CD4-positive, CD25-positive, alpha-beta regulatory T cell (primary cell): ENCODE results near the gene SNRNP200. TPM values are rescaled to one million over a fixed set of nuclear protein-coding genes. Genes with fewer than 3 reads are reported as not detected.

Experiments
- ATAC-seq, 2 donors: fragments of 150-1000 bp; cut with Tn5 transposase; one replicate each; pipeline ENCODE4 v1.10.0; 2021; ENCODE audit warnings: low read depth in 2 of 2, moderate number of reproducible peaks in 2 of 2, moderate library complexity in 1 of 2
- DNase-seq, 3 donors: peaks; one replicate each; pipeline versions ENCODE4 v3.0.0 to v3.0.0-alpha.2; 2012 to 2022; ENCODE audit warnings: mixed read lengths in 1 of 3
- H3K27ac ChIP-seq: one replicate; pipeline ENCODE4 v1.7.0; 2013; ENCODE audit warnings: mild to moderate bottlenecking, low read length; ENCODE audit not compliant: insufficient read depth, poor library complexity, severe bottlenecking
- H3K27me3 ChIP-seq: one replicate; pipeline ENCODE4 v1.7.0; 2013; ENCODE audit warnings: low read length; ENCODE audit not compliant: control insufficient read depth, insufficient read depth
- H3K36me3 ChIP-seq: one replicate; pipeline ENCODE4 v1.7.0; 2013; ENCODE audit warnings: mild to moderate bottlenecking, low read length, moderate library complexity; ENCODE audit not compliant: control insufficient read depth, insufficient read depth
- H3K4me1 ChIP-seq: 2 replicates; pipeline ENCODE4 v1.7.0; 2013; ENCODE audit warnings: mild to moderate bottlenecking, low read length; ENCODE audit not compliant: insufficient read depth, control insufficient read depth, poor library complexity, severe bottlenecking
- H3K4me3 ChIP-seq: one replicate; pipeline ENCODE4 v1.7.0; 2013; ENCODE audit warnings: low read depth, mild to moderate bottlenecking, low read length, moderate library complexity
- H3K9me3 ChIP-seq, 2 experiments: 1 replicate in 1 of 2; 2 replicates in 1 of 2; pipeline ENCODE4 v1.7.0; 2013; ENCODE audit warnings: low read length in 2 of 2, mild to moderate bottlenecking in 1 of 2, moderate library complexity in 1 of 2; ENCODE audit not compliant: control insufficient read depth in 2 of 2
- H3K27ac Mint-ChIP-seq, 3 donors: one replicate each; pipeline ENCODE4 v1.8.0; 2020 to 2022; ENCODE audit warnings: mild to moderate bottlenecking in 3 of 3, mixed read lengths in 3 of 3, moderate library complexity in 2 of 3
- H3K27me3 Mint-ChIP-seq: one replicate; pipeline ENCODE4 v1.8.0; 2022; ENCODE audit warnings: mild to moderate bottlenecking, mixed read lengths
- H3K36me3 Mint-ChIP-seq: one replicate; pipeline ENCODE4 v1.8.0; 2020; ENCODE audit warnings: mixed read lengths
- H3K4me1 Mint-ChIP-seq, 4 donors: one replicate each; pipeline ENCODE4 v1.8.0; 2020 to 2022; ENCODE audit warnings: mixed read lengths in 4 of 4, mild to moderate bottlenecking in 1 of 4
- H3K4me3 Mint-ChIP-seq, 4 donors: one replicate each; pipeline ENCODE4 v1.8.0; 2020 to 2022; ENCODE audit warnings: mild to moderate bottlenecking in 4 of 4, mixed read lengths in 4 of 4, moderate library complexity in 3 of 4
- H3K9me3 Mint-ChIP-seq, 7 donors: one replicate each; pipeline ENCODE4 v1.8.0; 2020 to 2022; ENCODE audit warnings: mixed read lengths in 7 of 7, mild to moderate bottlenecking in 3 of 7, moderate library complexity in 2 of 7
- polyA plus RNA-seq, 4 donors: library from polyadenylated mRNA; unstranded; fragments of 300-500 nt; fragmentation: Illumina TruSeq; gene quantifications; one replicate each; pipeline ENCODE4 v1.2.3, GENCODE V29; 2021
- total RNA-seq: library from RNA; stranded (reverse); gene quantifications from one replicate; pipeline ENCODE4 v1.2.3, GENCODE V29; 2022

The SNRNP200 gene
- total and polyA plus RNA-seq, 5 donors from 2014 or later = 67.4 to 295 (median 88.0) TPM

- Histone ChIP-seq H3K27ac (peak overlapping the region; percentile 95), H3K9me3 (no peaks in the 10 kb centered on the region), H3K4me3 (peak overlapping the region; percentile 52), H3K36me3 (peaks cover 6% of the 10 kb centered on the region), H3K4me1 (peaks cover 51% of the 10 kb centered on the region), H3K27me3 (no peaks in the 10 kb centered on the region)
- peak; percentile 53 to 85 (median 78) for DNase-seq
- Mint-ChIP-seq H3K36me3 (no peaks in the 10 kb centered on the region), H3K27ac (peak overlapping the region; percentile 90 to 95 (median 93)), H3K9me3 (no peaks in the 10 kb centered on the region), H3K27me3 (no peaks in the 10 kb centered on the region), H3K4me1 (peaks cover 38 to 61% (median 50%) of the 10 kb centered on the region in 4 donors), H3K4me3 (peak overlapping the region; percentile 17 to 78 (median 50))
- peak; percentile 90 for ATAC-seq
Observed at GRCh38 chr2:96344011-96344410, 38.7 kb upstream of the SNRNP200 start.

- Mint-ChIP-seq H3K36me3 (no peaks in the 10 kb centered on the region), H3K9me3 (no peaks in the 10 kb centered on the region), H3K4me3 (peak overlapping the region; percentile 70 to 86 (median 76)), H3K27ac (peak overlapping the region; percentile 90 to 99 (median 93)), H3K27me3 (no peaks in the 10 kb centered on the region), H3K4me1 (peaks cover 38 to 66% (median 51%) of the 10 kb centered on the region in 4 donors)
- DNase-seq (peak; percentile 58 to 71 (median 68)), ATAC-seq (peak; percentile 72 to 79)
- H3K27ac ChIP-seq = peak overlapping the region; percentile 95
- H3K27me3 ChIP-seq = no peaks in the 10 kb centered on the region
- no peaks in the 10 kb centered on the region for H3K36me3 ChIP-seq
- peaks cover 51% of the 10 kb centered on the region for H3K4me1 ChIP-seq
- no peaks in the 10 kb centered on the region for H3K9me3 ChIP-seq
- peak overlapping the region; percentile 52 for H3K4me3 ChIP-seq
Observed at GRCh38 chr2:96342085-96342484, 36.7 kb upstream of the SNRNP200 start.

GRCh38 chr2:96341641-96342040, 36.3 kb upstream of the SNRNP200 start:
- Histone ChIP-seq H3K36me3 (no peaks in the 10 kb centered on the region), H3K27ac (peak overlapping the region; percentile 95), H3K4me3 (peak overlapping the region; percentile 52), H3K4me1 (peaks cover 51% of the 10 kb centered on the region), H3K9me3 (no peaks in the 10 kb centered on the region), H3K27me3 (no peaks in the 10 kb centered on the region)
- Mint-ChIP-seq H3K4me1 (peaks cover 38 to 68% (median 53%) of the 10 kb centered on the region in 4 donors), H3K27me3 (no peaks in the 10 kb centered on the region), H3K36me3 (no peaks in the 10 kb centered on the region), H3K9me3 (no peaks in the 10 kb centered on the region), H3K27ac (peak overlapping the region; percentile 90 to 99 (median 93)), H3K4me3 (peak overlapping the region; percentile 42 to 86 (median 73))
- DNase-seq = no peak
- ATAC-seq = no peak

DNA sequence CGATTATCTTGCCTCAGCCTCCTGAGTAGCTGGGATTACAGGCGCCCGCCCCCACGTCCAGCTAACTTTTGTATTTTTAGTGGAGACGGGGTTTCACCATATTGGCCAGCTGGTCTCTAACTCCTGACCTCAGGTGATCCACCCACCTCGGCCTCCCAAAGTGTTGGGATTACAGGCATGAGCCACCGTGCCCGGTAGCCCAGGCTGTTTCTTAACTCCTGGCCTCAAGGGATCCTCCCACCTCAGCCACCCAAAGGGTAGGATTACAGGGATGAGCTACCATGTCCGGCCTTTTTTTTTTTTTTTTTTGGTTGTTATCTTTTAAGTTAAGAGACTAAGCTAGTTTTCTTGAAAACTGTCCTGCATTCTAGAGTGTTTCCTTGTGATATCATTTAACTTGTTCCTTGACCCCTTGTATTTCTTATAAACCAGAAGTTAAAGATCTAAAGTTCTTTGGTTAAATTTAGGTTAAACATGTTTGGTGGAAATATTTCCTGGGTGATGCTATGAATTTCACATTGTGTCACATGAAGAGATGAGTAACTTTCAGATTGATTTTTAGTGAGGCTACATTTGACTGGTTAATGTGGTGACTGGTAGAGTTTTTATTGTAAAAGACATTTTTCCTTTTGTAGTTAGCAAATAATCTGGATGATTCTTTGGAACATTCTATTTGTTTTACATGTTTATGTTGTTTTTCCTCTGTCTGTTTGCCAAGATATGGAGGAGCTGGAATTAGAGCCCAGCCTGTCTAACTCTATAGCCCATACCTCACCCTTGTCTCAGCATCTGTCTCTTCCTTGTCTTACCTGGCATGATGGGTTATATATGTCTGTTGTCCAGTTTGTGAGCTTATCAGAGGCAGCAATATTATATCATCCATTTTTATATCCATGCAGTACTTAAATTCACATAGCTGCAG, 35.4 kb upstream of the SNRNP200 start:
- Histone ChIP-seq H3K9me3 (no peaks in the 10 kb centered on the region), H3K27ac (peak overlapping the region; percentile 95), H3K4me3 (peak overlapping the region; percentile 52), H3K36me3 (no peaks in the 10 kb centered on the region), H3K27me3 (no peaks in the 10 kb centered on the region), H3K4me1 (peaks cover 58% of the 10 kb centered on the region)
- Mint-ChIP-seq H3K4me3 (peak overlapping the region; percentile 42 to 86 (median 73)), H3K27ac (peak overlapping the region; percentile 90 to 99 (median 93)), H3K36me3 (no peaks in the 10 kb centered on the region), H3K4me1 (peaks cover 37 to 69% (median 55%) of the 10 kb centered on the region in 4 donors), H3K27me3 (no peaks in the 10 kb centered on the region), H3K9me3 (no peaks in the 10 kb centered on the region)
- DNase-seq = peak in 1 of 3 donors; percentile 35
- ATAC-seq = no peak

DNA sequence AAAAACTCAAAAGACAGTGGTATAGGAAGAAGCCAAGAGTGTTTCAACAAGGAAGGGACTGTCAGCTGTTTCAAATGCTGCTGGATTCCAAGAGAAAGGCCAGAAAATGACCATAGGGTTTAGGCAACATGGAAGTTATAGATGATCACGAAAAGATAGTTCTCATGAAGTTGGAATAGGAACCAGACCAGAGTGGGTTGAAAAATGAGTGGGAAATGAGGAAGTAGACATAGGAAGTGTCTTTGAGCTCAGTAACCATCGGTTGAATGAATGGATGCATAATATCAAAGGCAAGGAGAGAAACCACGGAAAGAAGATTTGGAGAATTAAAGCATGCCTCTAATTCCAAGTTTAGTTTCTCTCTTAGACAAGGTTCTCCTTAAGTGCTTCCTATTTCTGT, 31.5 kb upstream of the SNRNP200 start:
- peak overlapping the region; percentile 68 to 92 (median 80) for H3K4me3 Mint-ChIP-seq

DNA sequence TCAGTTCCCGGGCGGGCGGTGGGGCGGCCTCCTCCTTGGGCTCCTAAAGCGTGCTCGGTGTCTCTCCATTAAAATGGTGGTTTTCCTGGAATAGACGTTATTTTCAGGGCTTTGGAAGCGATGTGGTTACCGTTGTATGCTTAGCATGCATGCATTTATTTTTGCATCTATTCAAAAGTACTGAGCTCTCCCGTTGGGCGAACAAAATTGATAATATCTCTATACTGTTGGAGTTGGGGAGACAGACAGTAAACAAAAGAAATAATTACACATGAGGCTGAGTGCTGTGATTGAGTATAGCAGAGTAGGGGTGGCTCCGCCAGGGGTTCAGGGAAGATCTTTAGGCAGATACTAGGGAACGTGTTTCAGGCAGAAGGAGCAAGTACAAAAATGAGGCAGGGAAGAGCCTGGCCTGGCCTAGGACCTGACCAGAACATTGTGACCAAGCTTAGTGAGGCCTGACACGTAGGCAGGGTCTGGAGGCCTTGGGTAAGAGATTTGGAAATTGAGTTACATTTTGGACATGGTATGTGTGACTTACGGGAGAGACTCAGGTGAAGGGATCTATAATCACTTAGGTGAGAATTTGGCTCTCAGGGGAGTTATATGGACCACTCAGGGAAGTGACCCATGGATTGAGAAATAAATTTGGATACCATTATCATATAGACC, 30.9 kb upstream of the SNRNP200 start:
- Mint-ChIP-seq H3K27me3 (no peaks in the 10 kb centered on the region), H3K4me3 (peak overlapping the region; percentile 68 to 92 (median 80)), H3K27ac (peak overlapping the region; percentile 57 to 97 (median 73)), H3K9me3 (no peaks in the 10 kb centered on the region), H3K4me1 (peaks cover 11 to 45% (median 42%) of the 10 kb centered on the region in 4 donors), H3K36me3 (no peaks in the 10 kb centered on the region)
- no peaks in the 10 kb centered on the region for H3K27me3 ChIP-seq
- H3K9me3 ChIP-seq = no peaks in the 10 kb centered on the region
- ATAC-seq (no peak), DNase-seq (no peak)
- peaks cover 31% of the 10 kb centered on the region for H3K4me1 ChIP-seq
- H3K4me3 ChIP-seq = peak overlapping the region; percentile 64
- H3K27ac ChIP-seq = peak overlapping the region; percentile 88
- no peaks in the 10 kb centered on the region for H3K36me3 ChIP-seq

More for the DNA sequence above, 31.5 kb upstream of the SNRNP200 start:
- H3K4me3 ChIP-seq = peak overlapping the region; percentile 9
- H3K36me3 Mint-ChIP-seq = no peaks in the 10 kb centered on the region
- no peak overlapping the region for H3K27ac ChIP-seq
- no peaks in the 10 kb centered on the region for H3K27me3 Mint-ChIP-seq
- peak overlapping the region in 2 of 3 donors; percentile 73 to 97 for H3K27ac Mint-ChIP-seq
- H3K4me1 ChIP-seq = peaks cover 37% of the 10 kb centered on the region
- no peaks in the 10 kb centered on the region for H3K9me3 Mint-ChIP-seq
- peaks cover 14 to 51% (median 46%) of the 10 kb centered on the region in 4 donors for H3K4me1 Mint-ChIP-seq
- no peaks in the 10 kb centered on the region for H3K27me3 ChIP-seq
- DNase-seq = no peak
- ATAC-seq = no peak
- H3K9me3 ChIP-seq = no peaks in the 10 kb centered on the region
- H3K36me3 ChIP-seq = no peaks in the 10 kb centered on the region

- DNase-seq (no peak), ATAC-seq (no peak)
- no peaks in the 10 kb centered on the region for H3K9me3 ChIP-seq
- Mint-ChIP-seq H3K9me3 (no peaks in the 10 kb centered on the region), H3K27me3 (no peaks in the 10 kb centered on the region), H3K4me3 (peak overlapping the region; percentile 51 to 92 (median 77)), H3K4me1 (peaks cover 4 to 38% (median 32%) of the 10 kb centered on the region in 4 donors), H3K27ac (peak overlapping the region; percentile 82 to 97 (median 83)), H3K36me3 (peaks cover under 1% of the 10 kb centered on the region)
- no peaks in the 10 kb centered on the region for H3K36me3 ChIP-seq
- H3K27ac ChIP-seq = peak overlapping the region; percentile 36
- H3K27me3 ChIP-seq = no peaks in the 10 kb centered on the region
- peaks cover 22% of the 10 kb centered on the region for H3K4me1 ChIP-seq
- no peak overlapping the region for H3K4me3 ChIP-seq
Observed at GRCh38 chr2:96333708-96334107, 28.4 kb upstream of the SNRNP200 start.
